Naive thymus-derived CD8-positive, alpha-beta T cell (primary cell): ENCODE results near the gene GCFC2. TPM values are rescaled to one million over a fixed set of nuclear protein-coding genes. Genes with fewer than 3 reads are reported as not detected.

ENCODE experiments used
- ATAC-seq, 2 donors: fragments of 150-1000 bp; cut with Tn5 transposase in 1 of 2; sonication (Bioruptor Pico), chemical (Tn5 transposase) in 1 of 2; 1 replicate in 1 of 2; 2 replicates in 1 of 2; pipeline ENCODE4 v1.10.0; 2021; ENCODE audit warnings: mild to moderate bottlenecking in 2 of 2, moderate library complexity in 2 of 2
- POLR2A ChIA-PET: fragments of 350-600 bp; sonication (Branson Sonifier 250); formaldehyde crosslinking; loops from one replicate; lab custom pipeline; 2021; ENCODE audit warnings: antibody characterized with exemption; lab: Charles Lee
- DNase-seq, 10 donors: peaks; one replicate each; pipeline versions ENCODE4 v3.0.0 to v3.0.0-alpha.2; 2020 to 2022
- H3K27ac Mint-ChIP-seq, 10 donors: one replicate each; pipeline ENCODE4 v1.8.0; 2020 to 2022; ENCODE audit warnings: mild to moderate bottlenecking in 10 of 10, mixed read lengths in 10 of 10, moderate library complexity in 4 of 10, inconsistent platforms in 1 of 10
- H3K27me3 Mint-ChIP-seq, 5 donors: one replicate each; pipeline ENCODE4 v1.8.0; 2021 to 2022; ENCODE audit warnings: mixed read lengths in 5 of 5
- H3K36me3 Mint-ChIP-seq, 3 donors: one replicate each; pipeline ENCODE4 v1.8.0; 2020 to 2022; ENCODE audit warnings: mixed read lengths in 3 of 3, mild to moderate bottlenecking in 2 of 3, inconsistent platforms in 1 of 3
- H3K4me1 Mint-ChIP-seq, 4 donors: one replicate each; pipeline ENCODE4 v1.8.0; 2021 to 2022; ENCODE audit warnings: mixed read lengths in 4 of 4
- H3K4me3 Mint-ChIP-seq, 10 donors: one replicate each; pipeline ENCODE4 v1.8.0; 2020 to 2022; ENCODE audit warnings: mild to moderate bottlenecking in 10 of 10, mixed read lengths in 10 of 10, moderate library complexity in 6 of 10, inconsistent platforms in 1 of 10
- H3K9me3 Mint-ChIP-seq, 9 donors: one replicate each; pipeline ENCODE4 v1.8.0; 2020 to 2022; ENCODE audit warnings: mixed read lengths in 9 of 9, mild to moderate bottlenecking in 3 of 9, inconsistent platforms in 1 of 9, moderate library complexity in 1 of 9
- polyA plus RNA-seq, 3 donors: library from polyadenylated mRNA; unstranded; fragments of 300-500 nt; fragmentation: Illumina TruSeq; gene quantifications; one replicate each; pipeline ENCODE4 v1.2.3, GENCODE V29; 2021
- total RNA-seq, 8 experiments: library from RNA in 2 of 8; stranded (reverse) in 2 of 8; gene quantifications; one replicate each; pipeline ENCODE4 v1.2.3 and lab custom pipeline; 2021 to 2026

The GCFC2 gene
- 10 to 100 TPM; 27.1 to 41.0 TPM for total RNA-seq
- polyA plus RNA-seq, result 10 to 100 TPM; 29.9 to 38.8 (median 34.5) TPM
- total RNA-seq (lab: John Stamatoyannopoulos, UW), result 32.1 to 88.3 (median 47.2) reads per million in 6 experiments

DNA sequence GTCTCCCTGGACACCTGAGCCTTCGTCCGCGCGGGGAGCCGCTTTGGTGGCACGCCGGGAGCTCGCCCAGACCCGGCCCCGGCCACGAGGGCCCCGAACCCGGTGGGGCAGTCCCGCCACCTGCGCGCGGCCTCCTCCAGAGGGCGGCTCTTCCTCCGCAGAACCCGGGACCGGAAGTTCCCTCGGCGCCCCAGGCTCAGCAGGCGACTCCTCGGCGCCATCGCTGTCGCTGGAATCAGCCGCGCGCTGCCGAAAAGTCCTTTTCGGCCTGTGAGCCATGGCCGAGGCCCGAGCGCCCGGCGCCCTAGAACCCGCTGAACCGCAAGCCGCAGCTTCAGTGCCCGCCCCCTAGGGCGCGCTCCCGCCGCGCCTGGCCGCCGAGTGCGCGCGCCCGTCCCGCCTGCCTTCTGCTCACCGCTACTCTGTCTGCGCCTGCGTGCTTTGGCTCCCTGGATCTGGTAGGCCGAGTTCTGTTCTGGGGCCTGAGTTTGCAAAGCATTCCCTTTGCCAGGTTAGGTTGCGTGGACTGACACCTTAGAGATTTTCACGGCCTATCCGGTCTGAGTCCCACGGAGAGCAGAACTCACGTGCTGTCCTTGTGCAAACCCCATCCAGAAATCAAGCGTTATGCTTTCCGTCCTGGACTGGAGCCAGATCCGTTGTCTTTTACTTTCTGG lies at the start of gene GCFC2:
TSS of gene GCFC2 (minus strand) at position 339 of the 677 bp plus-strand sequence. CDS start at position 279, 60 bp downstream.
- Mint-ChIP-seq H3K9me3 (no peaks in the 10 kb centered on the region), H3K27ac (peak within 1 kb of the TSS; percentile 93 to 99 (median 98)), H3K4me1 (peaks cover 10 to 33% (median 32%) of the 10 kb centered on the region in 4 donors), H3K36me3 (peaks cover 4 to 9% (median 5%) of the 10 kb centered on the region in 3 donors), H3K4me3 (peak within 1 kb of the TSS; percentile 88 to 98 (median 94)), H3K27me3 (peaks cover 0 to 2% (median 0%) of the 10 kb centered on the region in 5 donors)
- POLR2A ChIA-PET, result interaction anchor here (0.8 to 2.6 kb wide), 3 partner anchors 61 to 1974 kb away, joined by 3 to 13 read pairs (median 5); partner anchors contain the start of genes MRPL19 and TPRKB
- ATAC-seq (peak; percentile 91), DNase-seq (peak; percentile 71 to 87 (median 79))

DNA sequence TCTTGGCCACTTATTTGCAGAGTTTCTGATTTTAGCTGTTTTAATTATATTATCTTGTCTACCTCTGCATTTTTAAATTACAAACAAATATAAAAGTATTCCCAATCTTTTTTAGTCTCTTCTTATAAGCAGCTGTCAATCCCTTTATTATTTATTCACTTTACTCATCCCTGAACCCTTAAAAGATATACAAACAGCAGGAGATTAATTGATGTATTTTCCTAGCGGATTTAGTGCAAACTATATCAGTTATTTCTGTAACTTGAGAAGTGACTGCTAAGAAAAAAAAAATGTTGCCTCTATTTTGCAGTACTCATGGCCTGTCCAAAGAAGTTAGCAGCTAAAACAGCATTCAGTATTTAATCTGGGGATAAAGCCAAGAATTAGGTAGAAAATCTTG lies 42.1 kb upstream of the GCFC2 start:
- ATAC-seq (no peak), DNase-seq (no peak)
- Mint-ChIP-seq H3K9me3 (peaks cover 0 to 6% (median 2%) of the 10 kb centered on the region in 9 donors), H3K36me3 (peaks cover 0 to 4% (median 0%) of the 10 kb centered on the region in 3 donors), H3K4me1 (no peaks in the 10 kb centered on the region), H3K27ac (no peak overlapping the region), H3K27me3 (peaks cover 9 to 30% (median 14%) of the 10 kb centered on the region in 5 donors), H3K4me3 (no peak overlapping the region)
- POLR2A ChIA-PET, result no interaction called here

DNA sequence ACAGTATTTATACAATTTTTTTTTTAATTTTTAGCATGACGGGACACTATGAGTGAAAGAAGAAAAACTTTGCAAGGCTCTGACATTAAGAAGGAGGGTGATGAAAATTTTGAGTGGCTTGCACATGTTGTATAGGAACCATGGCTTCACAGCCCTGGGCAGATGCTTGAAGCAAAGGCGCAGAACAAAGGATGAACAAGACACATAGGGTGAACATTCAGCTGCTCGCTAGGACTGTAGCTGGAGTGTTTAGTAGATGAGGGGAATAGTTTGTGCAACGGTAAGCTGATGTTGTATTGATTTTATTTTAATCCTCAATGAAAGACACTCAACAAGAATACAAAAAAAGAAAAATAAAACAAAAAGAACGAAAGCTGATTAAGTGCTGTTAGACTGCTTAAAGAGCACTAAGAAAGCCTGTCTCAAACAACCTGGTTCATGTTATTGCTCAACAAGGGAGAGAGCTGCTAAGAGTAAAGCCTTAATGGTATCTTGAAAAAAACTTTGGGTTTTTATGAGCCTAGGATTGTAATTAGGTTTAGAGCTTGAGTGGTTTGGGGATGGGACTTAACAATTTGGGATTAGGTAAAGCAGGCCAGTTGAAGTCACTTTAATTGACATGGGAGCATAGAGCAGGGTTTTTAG lies 41.2 kb upstream of the GCFC2 start:
- Mint-ChIP-seq H3K36me3 (peaks cover 0 to 4% (median 0%) of the 10 kb centered on the region in 3 donors), H3K9me3 (peaks cover 0 to 3% (median 0%) of the 10 kb centered on the region in 9 donors), H3K4me1 (no peaks in the 10 kb centered on the region), H3K27ac (no peak overlapping the region), H3K27me3 (peaks cover 9 to 21% (median 11%) of the 10 kb centered on the region in 5 donors), H3K4me3 (no peak overlapping the region)
- no peak for DNase-seq
- POLR2A ChIA-PET, result no interaction called here
- no peak for ATAC-seq

DNA sequence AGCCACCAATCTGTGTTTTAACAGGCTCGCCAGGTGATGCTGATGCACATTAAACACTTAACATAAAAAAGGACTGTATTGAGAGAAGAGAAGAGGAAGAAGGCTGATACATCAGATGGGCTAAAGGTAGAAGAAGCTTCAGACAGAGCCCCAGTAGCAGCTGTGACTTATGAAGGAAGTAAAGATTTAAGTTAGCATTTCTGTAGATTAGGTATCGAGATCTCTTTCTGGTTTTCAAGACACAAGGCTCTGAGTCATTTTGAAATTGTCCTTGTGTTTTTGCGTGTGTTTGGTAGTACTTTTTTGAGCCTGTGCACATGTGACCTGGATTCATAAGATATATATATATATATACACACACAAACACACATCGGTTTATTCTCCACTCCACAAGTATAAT lies 40.6 kb upstream of the GCFC2 start:
- ATAC-seq (no peak), DNase-seq (no peak)
- peaks cover 0 to 4% (median 0%) of the 10 kb centered on the region in 3 donors for H3K36me3 Mint-ChIP-seq
- H3K9me3 Mint-ChIP-seq, result peaks cover 0 to 3% (median 0%) of the 10 kb centered on the region in 9 donors
- H3K4me1 Mint-ChIP-seq, result no peaks in the 10 kb centered on the region
- no peak overlapping the region for H3K27ac Mint-ChIP-seq
- peaks cover 8 to 17% (median 11%) of the 10 kb centered on the region in 5 donors for H3K27me3 Mint-ChIP-seq
- POLR2A ChIA-PET, result no interaction called here
- no peak overlapping the region for H3K4me3 Mint-ChIP-seq

DNA sequence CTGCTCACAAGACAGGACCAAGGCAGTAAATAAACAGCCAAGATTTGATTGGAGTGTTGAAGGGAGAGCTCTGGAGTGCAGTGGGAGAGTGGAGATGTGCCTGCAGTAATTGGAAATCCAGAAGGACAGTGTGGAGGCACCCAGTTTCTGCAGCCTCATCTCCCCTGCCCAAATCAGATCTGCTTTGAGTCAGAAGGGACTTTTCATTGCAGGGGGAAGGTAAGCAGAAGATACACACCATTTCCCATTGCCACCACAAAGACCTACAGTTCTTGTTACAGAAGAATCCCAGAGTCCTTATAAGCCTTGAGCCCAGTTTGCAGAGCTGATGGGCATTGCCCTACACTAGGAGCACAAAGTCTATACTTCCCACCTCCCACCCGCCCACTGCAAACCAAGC lies 27.2 kb upstream of the GCFC2 start:
- H3K4me3 Mint-ChIP-seq, result no peak overlapping the region
- no peaks in the 10 kb centered on the region for H3K4me1 Mint-ChIP-seq
- peaks cover 2 to 15% (median 8%) of the 10 kb centered on the region in 9 donors for H3K9me3 Mint-ChIP-seq
- no peak overlapping the region for H3K27ac Mint-ChIP-seq
- H3K27me3 Mint-ChIP-seq, result peaks cover 16 to 43% (median 24%) of the 10 kb centered on the region in 5 donors
- POLR2A ChIA-PET, result no interaction called here
- no peak for ATAC-seq
- DNase-seq, result no peak
- peaks cover 0 to 10% (median 0%) of the 10 kb centered on the region in 3 donors for H3K36me3 Mint-ChIP-seq

DNA sequence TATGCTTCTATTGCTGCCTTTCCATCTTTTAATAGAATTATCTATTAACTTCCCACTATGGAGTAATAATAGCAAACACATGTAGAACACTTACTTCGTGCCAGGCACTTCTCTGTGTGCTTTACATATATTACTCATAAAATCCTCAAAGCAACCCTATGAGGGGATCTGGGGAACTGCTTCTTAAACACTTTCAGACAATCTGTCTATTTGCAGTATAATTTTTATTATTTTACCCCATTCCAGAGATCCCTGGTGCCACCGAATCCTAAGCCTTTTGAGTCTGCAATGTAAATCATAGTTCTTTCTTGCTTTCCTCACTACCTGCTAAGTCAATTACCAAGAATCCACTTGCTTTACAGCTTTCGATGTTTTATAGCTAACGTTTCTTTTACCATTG lies 25.6 kb upstream of the GCFC2 start:
- DNase-seq, result no peak
- ATAC-seq, result no peak
- peaks cover 16 to 51% (median 32%) of the 10 kb centered on the region in 5 donors for H3K27me3 Mint-ChIP-seq
- H3K27ac Mint-ChIP-seq, result no peak overlapping the region
- H3K9me3 Mint-ChIP-seq, result peaks cover 0 to 10% (median 4%) of the 10 kb centered on the region in 9 donors
- H3K4me1 Mint-ChIP-seq, result no peaks in the 10 kb centered on the region
- no peak overlapping the region for H3K4me3 Mint-ChIP-seq
- H3K36me3 Mint-ChIP-seq, result peaks cover 0 to 8% (median 0%) of the 10 kb centered on the region in 3 donors
- POLR2A ChIA-PET, result no interaction called here

DNA sequence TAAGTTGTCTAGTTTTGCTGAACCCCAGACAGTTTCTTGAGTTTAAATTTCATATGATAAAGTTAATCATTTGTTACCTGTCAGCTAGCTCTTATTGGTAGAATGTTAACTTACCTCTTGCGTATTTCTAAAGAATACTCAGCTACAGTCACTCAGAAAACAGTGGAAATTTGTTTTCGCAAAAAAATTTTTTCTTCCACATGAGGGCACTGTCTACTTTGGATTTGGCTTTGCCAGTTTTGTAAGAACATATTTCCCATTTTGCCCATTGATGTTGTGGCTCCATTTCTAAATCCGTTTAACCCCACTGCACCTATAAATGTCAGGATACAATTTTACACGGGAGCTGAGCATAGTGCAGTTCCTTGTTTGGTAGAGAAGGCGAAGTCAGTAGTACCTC lies 19.1 kb upstream of the GCFC2 start:
- no peak for DNase-seq
- Mint-ChIP-seq H3K9me3 (peaks cover 0 to 3% (median 0%) of the 10 kb centered on the region in 9 donors), H3K27me3 (peaks cover 13 to 28% (median 18%) of the 10 kb centered on the region in 5 donors), H3K36me3 (peaks cover 0 to 3% (median 0%) of the 10 kb centered on the region in 3 donors), H3K4me1 (peaks cover 0 to 2% (median 0%) of the 10 kb centered on the region in 4 donors), H3K4me3 (no peak overlapping the region), H3K27ac (no peak overlapping the region)
- ATAC-seq, result no peak
- POLR2A ChIA-PET, result no interaction called here

DNA sequence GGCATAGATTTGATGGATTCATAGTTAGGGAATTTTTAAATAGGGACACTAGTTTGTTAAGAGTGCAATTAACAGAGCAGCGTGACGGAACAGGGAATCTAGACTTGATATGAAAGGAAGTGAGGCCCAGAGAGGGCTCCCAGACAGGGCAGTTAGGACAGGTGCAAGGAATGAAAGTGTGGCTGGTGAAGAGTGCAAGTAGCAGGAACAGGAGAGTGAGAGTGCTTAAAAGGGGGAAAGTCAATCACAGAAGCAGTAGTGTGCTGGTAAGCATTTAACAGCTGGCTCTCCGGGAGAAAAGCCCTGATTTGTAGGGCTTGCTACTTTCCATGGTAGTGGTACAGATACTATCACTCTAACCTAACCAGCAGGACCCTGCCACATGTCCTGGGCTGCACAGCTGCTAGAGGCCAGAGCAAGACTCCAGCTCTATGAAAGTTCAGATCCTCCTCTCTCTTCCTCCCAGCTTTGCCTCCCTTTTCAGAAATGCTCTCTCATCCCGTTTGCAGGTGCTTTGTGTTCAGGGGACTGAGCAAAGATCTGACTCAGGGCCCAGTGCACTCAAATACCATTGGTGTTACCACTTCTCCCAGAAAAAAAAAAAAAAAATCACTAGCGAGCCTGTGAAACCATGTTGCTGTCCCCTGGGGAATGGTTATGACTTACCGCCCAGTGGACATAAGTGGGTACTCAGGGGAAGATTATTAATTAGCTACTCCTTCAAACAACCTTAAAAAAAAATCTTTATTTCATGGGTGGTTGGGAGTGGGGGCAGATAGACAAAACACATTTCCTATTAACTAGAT lies 18.1 kb upstream of the GCFC2 start:
- peaks cover 15 to 28% (median 21%) of the 10 kb centered on the region in 5 donors for H3K27me3 Mint-ChIP-seq
- H3K27ac Mint-ChIP-seq, result no peak overlapping the region
- ATAC-seq (no peak), DNase-seq (no peak)
- H3K4me1 Mint-ChIP-seq, result peaks cover 0 to 2% (median 0%) of the 10 kb centered on the region in 4 donors
- POLR2A ChIA-PET, result no interaction called here
- no peaks in the 10 kb centered on the region for H3K36me3 Mint-ChIP-seq
- no peaks in the 10 kb centered on the region for H3K9me3 Mint-ChIP-seq
- H3K4me3 Mint-ChIP-seq, result no peak overlapping the region

DNA sequence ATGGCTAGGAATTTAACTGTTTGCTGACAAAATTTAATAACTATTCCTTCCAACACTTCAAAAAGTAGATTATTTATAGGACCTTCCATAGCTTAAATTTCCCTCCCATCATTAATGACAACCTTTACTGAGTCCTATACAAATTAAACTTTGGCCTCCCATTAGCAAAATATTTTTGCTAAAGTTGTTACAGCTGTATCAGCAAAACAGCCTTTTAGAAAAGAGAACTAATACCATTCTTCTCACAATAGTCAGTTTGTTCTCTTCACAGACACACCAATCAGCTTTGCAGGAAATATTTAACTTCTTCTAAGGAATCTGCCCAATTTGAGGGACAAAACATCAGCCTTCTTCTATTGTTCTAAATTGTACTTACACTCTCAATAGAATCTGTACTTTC lies 12.0 kb upstream of the GCFC2 start:
- ATAC-seq (no peak), DNase-seq (no peak)
- peaks cover 0 to 2% (median 0%) of the 10 kb centered on the region in 3 donors for H3K36me3 Mint-ChIP-seq
- H3K27ac Mint-ChIP-seq, result no peak overlapping the region
- POLR2A ChIA-PET, result no interaction called here
- H3K4me1 Mint-ChIP-seq, result peaks cover 0 to 2% (median 0%) of the 10 kb centered on the region in 4 donors
- H3K9me3 Mint-ChIP-seq, result peaks cover 0 to 9% (median 0%) of the 10 kb centered on the region in 9 donors
- peaks cover 22 to 28% (median 23%) of the 10 kb centered on the region in 5 donors for H3K27me3 Mint-ChIP-seq
- no peak overlapping the region for H3K4me3 Mint-ChIP-seq

DNA sequence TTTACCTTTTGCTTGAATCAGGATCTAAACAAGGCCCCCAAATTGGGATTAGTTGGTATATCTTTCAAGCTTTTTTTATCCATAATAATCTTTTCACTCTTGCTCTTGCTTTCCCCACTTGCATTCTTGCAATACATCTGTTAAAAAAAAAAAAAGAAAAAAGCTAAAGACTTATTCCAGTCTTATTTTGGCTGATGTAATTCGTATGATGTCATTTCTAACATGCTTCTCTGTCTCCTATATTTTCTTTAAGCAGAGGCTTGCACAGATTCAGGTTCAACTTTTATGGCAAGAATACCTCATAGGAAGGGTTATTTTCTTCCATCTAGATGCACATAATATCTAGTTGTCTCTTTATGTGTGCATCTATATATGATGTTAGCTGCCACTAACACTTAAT lies 9.8 kb upstream of the GCFC2 start:
- H3K9me3 Mint-ChIP-seq, result peaks cover 0 to 9% (median 0%) of the 10 kb centered on the region in 9 donors
- DNase-seq (no peak), ATAC-seq (no peak)
- peaks cover 0 to 1% (median 0%) of the 10 kb centered on the region in 4 donors for H3K4me1 Mint-ChIP-seq
- no peak overlapping the region for H3K27ac Mint-ChIP-seq
- H3K4me3 Mint-ChIP-seq, result no peak overlapping the region
- H3K27me3 Mint-ChIP-seq, result peaks cover 12 to 28% (median 17%) of the 10 kb centered on the region in 5 donors
- POLR2A ChIA-PET, result no interaction called here
- peaks cover 0 to 2% (median 0%) of the 10 kb centered on the region in 3 donors for H3K36me3 Mint-ChIP-seq

DNA sequence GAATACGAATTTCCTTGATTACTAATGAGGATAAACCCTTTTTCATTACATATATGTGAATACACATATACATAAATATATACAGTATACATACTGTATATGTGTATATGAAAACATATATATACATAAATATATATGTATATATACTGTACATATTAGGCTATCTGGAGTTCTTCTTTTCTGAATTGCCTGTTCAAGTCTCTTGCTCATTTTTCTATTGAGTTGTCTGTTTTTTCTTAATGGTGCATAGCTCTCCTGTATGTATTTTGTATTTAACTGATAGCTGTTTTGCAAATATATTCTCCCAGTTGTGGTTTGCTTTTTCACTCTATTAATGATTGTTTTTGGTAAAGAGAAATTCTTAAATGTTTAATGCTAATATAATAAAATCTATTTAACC lies 8.9 kb upstream of the GCFC2 start:
- H3K27ac Mint-ChIP-seq, result no peak overlapping the region
- peaks cover 0 to 2% (median 0%) of the 10 kb centered on the region in 3 donors for H3K36me3 Mint-ChIP-seq
- ATAC-seq (no peak), DNase-seq (no peak)
- H3K27me3 Mint-ChIP-seq, result peaks cover 14 to 24% (median 17%) of the 10 kb centered on the region in 5 donors
- peaks cover 0 to 9% (median 0%) of the 10 kb centered on the region in 9 donors for H3K9me3 Mint-ChIP-seq
- H3K4me1 Mint-ChIP-seq, result peaks cover 0 to 1% (median 0%) of the 10 kb centered on the region in 4 donors
- no peak overlapping the region for H3K4me3 Mint-ChIP-seq
- POLR2A ChIA-PET, result no interaction called here

DNA sequence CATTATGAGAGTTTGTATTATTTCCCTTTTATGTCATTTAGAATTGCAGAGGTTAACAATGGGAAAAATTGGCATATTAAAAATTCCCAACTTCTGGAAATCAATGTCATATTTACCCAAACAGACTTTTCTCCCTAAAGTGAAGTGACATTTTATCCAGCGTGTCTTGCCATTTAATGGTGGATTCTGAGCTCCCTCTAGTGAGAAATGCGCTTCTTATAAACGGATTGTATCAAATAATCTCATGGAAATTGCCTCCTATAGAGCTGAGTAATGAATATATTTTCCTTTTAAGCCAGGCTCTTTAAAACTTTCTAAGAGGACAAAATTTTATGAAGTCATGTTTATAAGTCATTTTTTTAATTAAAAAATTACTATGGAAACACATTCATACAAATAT lies 5.7 kb upstream of the GCFC2 start:
- POLR2A ChIA-PET, result no interaction called here

More for the DNA sequence above, 5.7 kb upstream of the GCFC2 start:
- peaks cover 0 to 6% (median under 1%) of the 10 kb centered on the region in 4 donors for H3K4me1 Mint-ChIP-seq
- H3K36me3 Mint-ChIP-seq, result peaks cover 0 to 6% (median 0%) of the 10 kb centered on the region in 3 donors
- peaks cover 0 to 9% (median 0%) of the 10 kb centered on the region in 9 donors for H3K9me3 Mint-ChIP-seq
- ATAC-seq (no peak), DNase-seq (no peak)
- peaks cover 0 to 4% (median 2%) of the 10 kb centered on the region in 5 donors for H3K27me3 Mint-ChIP-seq
- no peak overlapping the region for H3K27ac Mint-ChIP-seq
- no peak overlapping the region for H3K4me3 Mint-ChIP-seq
